NB4 (cell line): ENCODE data around the gene LPCAT1.
A peak's percentile ranks its signal among the peaks of the same experiment; 100 is the strongest.

ENCODE experiments used
- DNase-seq: peaks from one replicate; pipeline ENCODE4 v3.0.0; 2010; ENCODE audit warnings: low read depth
- H3K4me3 ChIP-seq: one replicate; pipeline ENCODE4 v1.5.1; 2011; ENCODE audit warnings: mild to moderate bottlenecking, low read depth, low read length, moderate library complexity
- CTCF ChIP-seq: IDR thresholded peaks from one replicate; pipeline ENCODE4 v1.5.1; 2012; ENCODE audit warnings: low read depth, low read length
- MAX ChIP-seq: IDR thresholded peaks from 2 replicates; pipeline ENCODE4 v1.6.1; 2011; ENCODE audit warnings: low read depth, low read length
- MYC ChIP-seq: IDR thresholded peaks from 2 replicates; pipeline ENCODE4 v1.6.1; 2011; ENCODE audit warnings: low read depth, low read length
- POLR2A ChIP-seq: IDR thresholded peaks from 2 replicates; pipeline ENCODE4 v1.6.1; 2011; ENCODE audit warnings: mild to moderate bottlenecking; ENCODE audit not compliant: insufficient read length; ENCODE audit errors: extremely low read depth

The LPCAT1 gene

GRCh38 chr5:1437876-1438559 lies 85.7 kb downstream of the LPCAT1 start:
- no peak overlapping the region for H3K4me3 ChIP-seq
- no peak for TF ChIP-seq MAX
- TF ChIP-seq MYC, result no peak
- TF ChIP-seq POLR2A, result no peak
- TF ChIP-seq CTCF, result no peak
- no peak for DNase-seq

GRCh38 chr5:1437226-1437829 lies 86.4 kb downstream of the LPCAT1 start:
- TF ChIP-seq MAX (peak; percentile 25; the same call in 1 of the 2 replicates), MYC (no peak; the same call in 1 of the 2 replicates), POLR2A (no peak), CTCF (no peak)
- H3K4me3 ChIP-seq, result no peak overlapping the region
- peak; percentile 46 for DNase-seq

GRCh38 chr5:1436681-1437080 lies 87.1 kb downstream of the LPCAT1 start:
- TF ChIP-seq MYC (no peak), CTCF (no peak), POLR2A (no peak)
- H3K4me3 ChIP-seq, result no peak overlapping the region
- no peak for DNase-seq

GRCh38 chr5:1436036-1436435 lies 87.7 kb downstream of the LPCAT1 start:
- TF ChIP-seq MAX (no peak), CTCF (no peak), POLR2A (no peak), MYC (no peak)
- no peak overlapping the region for H3K4me3 ChIP-seq
- no peak for DNase-seq

GRCh38 chr5:1435369-1435768 lies 88.4 kb downstream of the LPCAT1 start:
- no peak for DNase-seq
- TF ChIP-seq MYC (no peak), POLR2A (no peak), CTCF (no peak), MAX (no peak)
- no peak overlapping the region for H3K4me3 ChIP-seq
